Fibroblast of pulmonary artery (primary cell): ENCODE data around the gene NKD1.

Experiments
- DNase-seq: peaks from one replicate; pipeline ENCODE4 v3.0.0-alpha.2; 2010; ENCODE audit warnings: low read depth
- H3K4me3 ChIP-seq: replicated peaks from 2 replicates; pipeline ENCODE4 v1.5.1; 2011; ENCODE audit warnings: low read depth, mild to moderate bottlenecking, control low read depth, low read length, moderate library complexity
- TF ChIP-seq, protein P1 (sequence below): IDR thresholded peaks from 2 replicates; pipeline ENCODE4 v1.5.1; 2011; ENCODE audit warnings: mild to moderate bottlenecking, control low read depth, low read length, inconsistent platforms; ENCODE audit errors: missing control alignments

NKD1 gene

DNA sequence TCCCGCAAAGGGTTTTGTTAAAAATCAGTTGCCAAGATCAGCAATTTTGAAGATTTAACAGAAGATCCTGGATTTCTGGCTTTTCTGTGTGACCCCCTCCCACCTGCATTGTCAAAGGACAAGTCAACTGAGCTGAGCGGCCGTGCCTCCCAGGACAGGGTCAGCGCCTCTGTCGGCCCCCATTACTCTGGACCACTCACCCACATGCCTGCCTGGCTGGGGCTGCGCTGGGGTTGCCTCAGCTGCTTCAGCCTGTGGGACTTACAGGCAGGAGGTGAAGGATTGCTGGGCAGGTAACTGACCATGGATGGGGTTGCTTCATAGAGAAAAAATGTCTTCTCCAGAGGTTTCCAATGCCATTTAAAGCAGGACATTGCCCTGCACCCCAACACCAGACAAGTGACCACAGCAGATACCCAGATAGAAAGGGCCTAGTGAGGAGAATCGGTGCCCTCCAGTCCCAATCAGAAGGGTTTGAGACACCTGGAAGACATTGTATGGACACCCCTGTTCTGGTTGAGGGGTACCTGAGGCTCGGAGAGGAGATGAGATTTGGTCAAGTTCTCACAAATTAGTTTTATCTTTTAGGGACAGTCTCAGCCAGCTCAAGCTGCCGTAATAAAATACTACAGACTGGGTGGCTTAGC, 80.1 kb downstream of the NKD1 start:
- H3K4me3 ChIP-seq = no peak overlapping the region

DNA sequence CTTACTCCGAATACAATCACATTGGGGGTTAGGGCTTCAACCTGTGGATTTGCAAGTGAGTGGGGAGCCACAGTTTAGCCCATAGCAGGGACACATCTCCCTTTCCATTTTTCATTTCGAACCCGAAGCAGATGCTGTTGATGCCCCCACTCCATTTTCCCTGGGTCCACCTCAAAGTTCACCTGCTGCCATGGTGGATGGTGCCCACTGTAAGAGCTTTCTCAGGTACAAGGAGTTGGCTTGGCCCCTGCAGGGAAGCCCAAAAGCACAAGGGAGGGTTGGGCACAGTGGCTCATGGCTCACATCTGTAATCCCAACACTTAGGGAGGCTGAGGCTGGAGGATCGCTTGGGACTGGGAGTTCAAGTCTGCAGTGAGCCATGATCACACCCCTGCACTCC, 81.1 kb downstream of the NKD1 start:
- H3K4me3 ChIP-seq = no peak overlapping the region
- DNase-seq = no peak
- TF ChIP-seq, protein P1, sequence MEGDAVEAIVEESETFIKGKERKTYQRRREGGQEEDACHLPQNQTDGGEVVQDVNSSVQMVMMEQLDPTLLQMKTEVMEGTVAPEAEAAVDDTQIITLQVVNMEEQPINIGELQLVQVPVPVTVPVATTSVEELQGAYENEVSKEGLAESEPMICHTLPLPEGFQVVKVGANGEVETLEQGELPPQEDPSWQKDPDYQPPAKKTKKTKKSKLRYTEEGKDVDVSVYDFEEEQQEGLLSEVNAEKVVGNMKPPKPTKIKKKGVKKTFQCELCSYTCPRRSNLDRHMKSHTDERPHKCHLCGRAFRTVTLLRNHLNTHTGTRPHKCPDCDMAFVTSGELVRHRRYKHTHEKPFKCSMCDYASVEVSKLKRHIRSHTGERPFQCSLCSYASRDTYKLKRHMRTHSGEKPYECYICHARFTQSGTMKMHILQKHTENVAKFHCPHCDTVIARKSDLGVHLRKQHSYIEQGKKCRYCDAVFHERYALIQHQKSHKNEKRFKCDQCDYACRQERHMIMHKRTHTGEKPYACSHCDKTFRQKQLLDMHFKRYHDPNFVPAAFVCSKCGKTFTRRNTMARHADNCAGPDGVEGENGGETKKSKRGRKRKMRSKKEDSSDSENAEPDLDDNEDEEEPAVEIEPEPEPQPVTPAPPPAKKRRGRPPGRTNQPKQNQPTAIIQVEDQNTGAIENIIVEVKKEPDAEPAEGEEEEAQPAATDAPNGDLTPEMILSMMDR = no peak

More for the DNA sequence above, 80.1 kb downstream of the NKD1 start:
- DNase-seq = no peak
- TF ChIP-seq, protein P1 = no peak

DNA sequence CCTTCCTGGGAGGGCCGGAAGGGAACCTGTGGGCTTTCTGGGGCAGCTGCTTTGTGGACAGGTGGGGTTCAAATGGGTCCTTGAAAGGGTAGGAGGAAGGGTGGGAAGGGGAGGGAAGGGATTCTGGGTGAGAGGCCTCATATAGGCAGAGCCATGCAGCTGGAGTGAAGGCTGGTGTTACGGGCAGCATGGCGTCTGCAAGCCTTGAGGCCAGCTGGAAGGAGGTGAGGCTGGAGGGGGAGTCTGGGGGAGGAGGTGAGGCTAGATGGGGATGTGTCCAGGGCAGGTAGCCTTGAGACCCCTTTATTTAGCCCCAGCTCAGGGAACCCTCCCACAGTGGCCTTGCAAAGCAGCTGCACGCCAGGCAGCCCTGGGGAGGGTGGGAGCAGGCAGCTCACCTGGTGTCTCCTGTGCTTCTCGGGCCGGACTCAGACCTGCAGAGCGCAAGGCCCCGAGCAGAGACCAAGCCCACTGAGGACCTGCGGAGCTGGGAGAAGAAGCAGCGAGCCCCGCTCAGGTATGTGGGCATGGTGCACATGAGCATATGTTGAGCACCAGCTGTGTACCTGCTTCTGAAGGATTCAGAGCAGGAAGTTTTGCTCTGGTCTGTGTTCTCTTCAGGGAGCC, 82.3 kb downstream of the NKD1 start:
- H3K4me3 ChIP-seq = no peak overlapping the region
- no peak for DNase-seq
- TF ChIP-seq, protein P1 = no peak

DNA sequence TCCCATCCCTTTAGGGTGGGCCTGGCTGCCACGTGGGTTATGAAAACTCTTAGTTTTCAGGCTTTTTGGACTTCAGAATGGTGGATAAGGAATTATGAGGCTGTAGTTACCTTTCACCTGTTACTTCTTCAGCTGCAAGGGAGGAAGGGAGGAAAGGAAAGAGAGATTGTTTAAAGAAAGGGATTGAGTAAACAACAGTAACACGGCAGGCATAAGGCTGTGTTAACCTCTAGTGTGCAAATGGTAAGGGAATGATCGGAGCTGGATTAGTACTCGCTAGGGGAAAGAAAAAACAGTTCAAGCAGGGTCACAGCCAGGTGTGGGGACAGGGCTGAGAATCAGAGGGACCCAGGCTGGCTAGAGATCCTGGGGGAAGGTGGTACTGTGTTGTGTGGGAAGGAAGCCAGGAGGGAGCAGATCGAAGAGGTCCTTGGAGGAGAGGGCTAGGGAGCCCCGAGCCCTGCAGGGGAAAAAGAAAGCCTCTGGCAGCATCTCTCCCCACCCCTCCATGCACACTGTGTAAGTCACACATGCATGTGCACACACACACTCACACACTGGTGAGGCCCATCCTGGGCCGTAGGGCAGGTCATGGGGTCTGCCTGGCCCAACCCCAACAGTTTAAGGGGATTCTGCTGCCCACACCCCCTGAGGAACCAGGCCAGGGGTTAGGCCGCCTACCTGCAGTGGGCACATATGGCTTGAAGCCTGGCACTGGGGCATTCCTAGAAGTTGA, 83.2 kb downstream of the NKD1 start:
- no peak overlapping the region for H3K4me3 ChIP-seq
- TF ChIP-seq, protein P1 = no peak
- DNase-seq = no peak

DNA sequence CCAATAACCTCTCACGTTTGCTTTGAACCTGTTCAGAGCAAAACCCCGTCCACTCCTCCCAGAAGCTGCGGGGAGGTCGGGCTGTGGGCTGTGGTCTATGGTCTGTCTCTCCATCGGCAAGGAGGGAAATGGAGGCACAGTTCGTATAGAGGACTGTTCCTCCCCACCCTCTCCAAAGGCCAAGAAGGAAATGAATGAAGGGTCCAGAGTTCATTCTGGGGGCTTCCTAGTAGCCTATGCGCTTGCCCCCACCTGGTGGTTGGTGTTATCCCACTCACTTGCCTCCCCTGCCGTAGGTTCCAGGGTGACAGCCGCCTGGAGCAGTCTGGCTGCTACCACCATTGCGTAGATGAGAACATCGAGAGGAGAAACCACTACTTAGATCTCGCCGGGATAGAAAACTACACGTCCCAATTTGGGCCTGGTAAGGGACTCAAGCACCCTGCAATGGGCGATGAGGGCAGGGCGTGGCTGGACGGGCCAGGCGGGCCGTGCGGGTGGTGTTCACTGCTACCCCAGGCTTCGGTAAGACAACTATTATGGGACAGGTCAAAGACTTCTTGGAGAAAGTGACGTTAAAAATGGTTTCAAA, 83.9 kb downstream of the NKD1 start:
- DNase-seq = no peak
- no peak overlapping the region for H3K4me3 ChIP-seq
- TF ChIP-seq, protein P1 = no peak

DNA sequence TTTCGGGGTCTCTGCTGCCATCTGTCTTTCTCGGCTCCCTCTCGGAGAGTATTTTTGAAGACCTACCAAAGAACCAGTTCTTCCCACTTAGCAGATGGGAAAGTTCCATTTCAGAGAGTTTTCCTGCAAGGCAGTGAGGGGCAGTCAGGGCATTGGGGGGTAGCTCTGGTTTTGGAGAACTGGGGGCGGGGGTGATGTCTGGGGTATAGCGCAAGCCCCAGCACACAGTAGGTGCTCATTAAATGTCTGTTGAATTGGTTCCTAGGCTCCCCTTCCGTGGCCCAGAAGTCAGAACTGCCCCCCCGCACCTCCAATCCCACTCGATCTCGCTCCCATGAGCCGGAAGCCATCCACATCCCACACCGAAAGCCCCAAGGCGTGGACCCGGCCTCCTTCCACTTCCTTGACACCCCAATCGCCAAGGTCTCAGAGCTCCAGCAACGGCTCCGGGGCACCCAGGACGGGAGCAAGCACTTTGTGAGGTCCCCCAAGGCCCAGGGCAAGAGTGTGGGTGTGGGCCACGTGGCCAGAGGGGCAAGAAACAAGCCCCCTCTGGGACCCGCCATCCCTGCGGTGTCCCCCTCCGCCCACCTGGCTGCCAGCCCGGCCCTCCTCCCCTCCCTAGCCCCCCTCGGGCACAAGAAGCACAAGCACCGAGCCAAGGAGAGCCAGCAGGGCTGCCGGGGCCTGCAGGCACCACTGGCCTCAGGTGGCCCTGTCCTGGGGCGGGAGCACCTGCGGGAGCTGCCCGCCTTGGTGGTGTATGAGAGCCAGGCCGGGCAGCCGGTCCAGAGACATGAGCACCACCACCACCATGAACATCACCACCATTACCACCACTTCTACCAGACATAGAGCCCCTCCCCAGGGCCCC, 85.0 kb downstream of the NKD1 start:
- TF ChIP-seq, protein P1 = no peak
- DNase-seq = no peak

More for the DNA sequence above, 85.0 kb downstream of the NKD1 start:
- H3K4me3 ChIP-seq = no peak overlapping the region
